ENCODE measurements around the gene SSX4.
"Not testable (repeated sequence)": the region's sequence is repeated elsewhere in the genome, so short reads cannot be mapped to it uniquely, and the experiment has no call there.

The SSX4 gene, protein sequence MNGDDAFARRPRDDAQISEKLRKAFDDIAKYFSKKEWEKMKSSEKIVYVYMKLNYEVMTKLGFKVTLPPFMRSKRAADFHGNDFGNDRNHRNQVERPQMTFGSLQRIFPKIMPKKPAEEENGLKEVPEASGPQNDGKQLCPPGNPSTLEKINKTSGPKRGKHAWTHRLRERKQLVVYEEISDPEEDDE

DNA sequence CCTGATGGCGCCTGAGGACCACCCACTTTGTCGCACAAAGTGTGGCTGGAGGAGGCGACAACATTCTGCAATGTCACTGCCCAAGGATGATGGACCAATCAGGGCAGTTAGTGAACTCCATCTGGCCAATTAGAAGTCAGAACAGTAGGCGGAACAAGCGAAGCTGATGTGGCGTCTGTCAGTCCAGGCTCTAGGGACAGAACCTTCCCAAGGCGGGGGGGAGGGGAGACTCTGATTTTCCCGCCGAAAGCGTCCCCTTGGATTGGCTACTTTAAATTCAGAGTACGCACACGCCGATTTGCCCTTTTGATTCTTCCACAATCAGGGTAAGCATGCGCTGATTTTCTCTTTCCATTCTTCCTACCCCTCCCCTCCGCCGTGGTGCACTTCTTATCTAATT is at the start of gene SSX4:
Gene SSX4, plus strand, starts transcription at position 301 of the 400 bp plus-strand sequence. CDS start 515 bp downstream, outside the sequence.
- not testable (repeated sequence) for H3K4me3 ChIP-seq (ENCODE audit: low read depth, low read length)

- not testable (repeated sequence) for H3K4me3 ChIP-seq (ENCODE audit: low read depth, low read length)
Observed at GRCh38 chrX:48346059-48346458, 37.3 kb upstream of the SSX4 start.

- not testable (repeated sequence) for H3K4me3 ChIP-seq (ENCODE audit: low read depth, low read length)
Observed at GRCh38 chrX:48356315-48357094, 26.8 kb upstream of the SSX4 start, which contains the start of gene SSX3. Gene SSX3, minus strand, starts transcription at chrX:48356703. Its CDS starts 1,454 bp downstream, at chrX:48355249.

DNA sequence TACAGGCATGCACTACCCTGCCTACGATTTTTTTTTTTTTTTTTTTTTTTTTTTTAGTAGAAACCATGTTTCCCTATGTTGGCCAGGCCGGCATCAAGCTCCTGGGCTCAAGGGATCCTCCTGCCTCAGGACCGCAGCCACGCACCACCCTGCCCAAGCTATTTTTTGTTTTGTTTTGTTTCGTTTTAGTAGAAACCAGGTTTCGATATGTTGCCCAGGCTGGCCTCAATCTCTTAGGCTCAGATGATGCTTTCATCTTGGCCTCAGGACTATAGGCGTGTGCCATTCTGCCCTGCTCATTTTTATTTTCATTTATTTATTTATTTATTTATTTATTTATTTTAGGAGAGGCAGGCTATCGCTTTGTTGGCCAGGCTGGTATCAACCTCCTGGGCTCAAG is 25.7 kb upstream of the SSX4 start:
- TF ChIP-seq, protein P1, sequence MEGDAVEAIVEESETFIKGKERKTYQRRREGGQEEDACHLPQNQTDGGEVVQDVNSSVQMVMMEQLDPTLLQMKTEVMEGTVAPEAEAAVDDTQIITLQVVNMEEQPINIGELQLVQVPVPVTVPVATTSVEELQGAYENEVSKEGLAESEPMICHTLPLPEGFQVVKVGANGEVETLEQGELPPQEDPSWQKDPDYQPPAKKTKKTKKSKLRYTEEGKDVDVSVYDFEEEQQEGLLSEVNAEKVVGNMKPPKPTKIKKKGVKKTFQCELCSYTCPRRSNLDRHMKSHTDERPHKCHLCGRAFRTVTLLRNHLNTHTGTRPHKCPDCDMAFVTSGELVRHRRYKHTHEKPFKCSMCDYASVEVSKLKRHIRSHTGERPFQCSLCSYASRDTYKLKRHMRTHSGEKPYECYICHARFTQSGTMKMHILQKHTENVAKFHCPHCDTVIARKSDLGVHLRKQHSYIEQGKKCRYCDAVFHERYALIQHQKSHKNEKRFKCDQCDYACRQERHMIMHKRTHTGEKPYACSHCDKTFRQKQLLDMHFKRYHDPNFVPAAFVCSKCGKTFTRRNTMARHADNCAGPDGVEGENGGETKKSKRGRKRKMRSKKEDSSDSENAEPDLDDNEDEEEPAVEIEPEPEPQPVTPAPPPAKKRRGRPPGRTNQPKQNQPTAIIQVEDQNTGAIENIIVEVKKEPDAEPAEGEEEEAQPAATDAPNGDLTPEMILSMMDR (IDR thresholded peaks at IDR 0.05; ENCODE audit: borderline replicate concordance, insufficient read depth, low read depth, low read length), result no peak

GRCh38 chrX:48359281-48359680 is 24.1 kb upstream of the SSX4 start:
- not testable (repeated sequence) for H3K4me3 ChIP-seq (ENCODE audit: low read depth, low read length)

More for the DNA sequence above, 25.7 kb upstream of the SSX4 start:
- no peak overlapping the region for H3K4me3 ChIP-seq (ENCODE audit: low read depth, low read length)

DNA sequence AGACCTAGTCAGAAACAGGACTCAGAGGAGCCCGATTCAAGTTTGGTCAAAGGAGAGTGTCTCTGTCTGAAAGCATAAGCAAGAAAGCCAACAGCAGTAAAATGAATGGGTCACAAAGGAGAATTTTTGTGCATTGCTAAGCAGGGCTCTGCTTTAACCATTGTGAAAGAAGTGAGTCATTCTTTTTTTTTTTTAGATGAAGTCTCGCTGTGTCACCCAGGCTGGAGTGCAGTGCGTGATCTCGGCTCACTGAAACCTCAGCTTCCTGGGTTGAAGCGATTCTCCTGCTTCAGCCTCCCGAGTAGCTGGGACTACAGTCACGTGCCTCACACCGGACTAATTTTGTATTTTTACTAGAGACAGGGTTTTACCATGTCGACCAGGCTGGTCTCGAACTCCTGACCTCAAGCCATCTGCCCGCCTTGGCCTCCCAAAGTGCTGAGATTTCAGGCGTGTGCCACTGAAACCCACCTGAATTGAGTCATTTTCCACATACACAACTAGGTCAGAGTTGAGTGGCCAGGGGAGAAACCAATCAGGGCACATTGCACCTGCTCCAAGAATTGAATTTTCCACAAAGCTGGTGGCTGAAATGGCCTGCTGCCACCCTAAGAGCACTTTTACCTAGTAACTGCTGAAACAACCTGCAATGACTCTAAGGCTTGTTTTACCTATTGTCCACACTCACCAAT is 15.5 kb upstream of the SSX4 start:
- not testable (repeated sequence) for H3K4me3 ChIP-seq (ENCODE audit: low read depth, low read length)

DNA sequence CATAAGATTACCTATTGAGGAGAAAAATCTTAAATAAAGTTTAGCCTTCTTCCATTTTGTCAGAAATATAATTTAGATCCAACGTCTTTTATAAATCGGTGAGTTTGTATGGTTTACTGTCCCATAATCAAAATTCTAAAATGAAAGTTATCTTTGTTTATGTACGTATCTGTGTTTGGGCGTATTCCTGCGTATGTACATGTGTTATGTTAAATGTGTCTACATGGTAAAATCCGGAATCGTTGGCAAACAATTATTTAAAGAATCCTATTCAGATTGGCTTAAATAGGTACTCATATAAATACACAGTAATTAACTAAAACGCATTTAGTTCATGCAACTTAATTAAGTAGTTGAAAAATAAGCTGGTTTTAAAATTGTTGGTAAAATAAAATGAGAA is 12.9 kb upstream of the SSX4 start:
- H3K4me3 ChIP-seq (ENCODE audit: low read depth, low read length), result not testable (repeated sequence)

DNA sequence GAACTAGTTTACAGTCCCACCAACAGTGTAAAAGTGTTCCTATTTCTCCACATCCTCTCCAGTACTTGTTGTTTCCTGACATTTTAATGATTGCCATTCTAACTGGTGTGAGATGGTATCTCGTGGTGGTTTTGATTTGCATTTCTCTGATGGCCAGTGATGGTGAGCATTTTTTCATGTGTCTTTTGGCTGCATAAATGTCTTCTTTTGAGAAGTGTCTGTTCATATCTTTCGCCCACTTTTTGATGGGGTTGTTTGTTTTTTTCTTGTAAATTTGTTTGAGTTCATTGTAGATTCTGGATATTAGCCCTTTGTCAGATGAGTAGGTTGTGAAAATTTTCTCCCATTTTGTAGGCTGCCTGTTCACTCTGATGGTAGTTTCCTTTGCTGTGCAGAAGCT is 13.6 kb downstream of the SSX4 start:
- H3K4me3 ChIP-seq (ENCODE audit: low read depth, low read length), result not testable (repeated sequence)

DNA sequence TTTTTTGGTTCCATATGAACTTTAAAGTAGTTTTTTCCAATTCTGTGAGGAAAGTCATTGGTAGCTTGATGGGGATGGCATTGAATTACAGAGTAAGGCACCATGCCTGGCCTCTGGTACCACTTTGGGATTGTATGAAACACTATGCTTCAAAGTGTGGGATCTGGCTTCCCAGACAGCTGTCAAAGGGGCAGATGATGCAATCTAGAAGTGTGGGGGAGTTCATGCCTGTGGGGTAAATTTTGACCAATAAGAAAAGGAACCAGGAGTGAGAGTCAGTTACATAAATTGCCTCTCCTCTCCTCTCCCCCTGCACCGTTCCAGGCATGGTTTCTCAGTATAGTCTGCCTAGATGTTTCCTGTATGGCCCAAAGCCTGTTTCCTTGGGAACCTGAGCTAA is 14.5 kb downstream of the SSX4 start:
- H3K4me3 ChIP-seq (ENCODE audit: low read depth, low read length), result not testable (repeated sequence)

DNA sequence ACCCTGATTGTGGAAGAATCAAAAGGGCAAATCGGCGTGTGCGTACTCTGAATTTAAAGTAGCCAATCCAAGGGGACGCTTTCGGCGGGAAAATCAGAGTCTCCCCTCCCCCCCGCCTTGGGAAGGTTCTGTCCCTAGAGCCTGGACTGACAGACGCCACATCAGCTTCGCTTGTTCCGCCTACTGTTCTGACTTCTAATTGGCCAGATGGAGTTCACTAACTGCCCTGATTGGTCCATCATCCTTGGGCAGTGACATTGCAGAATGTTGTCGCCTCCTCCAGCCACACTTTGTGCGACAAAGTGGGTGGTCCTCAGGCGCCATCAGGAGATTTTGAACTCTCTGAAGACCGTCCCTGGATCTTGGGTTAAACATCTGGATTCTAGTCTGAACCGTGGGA is 28.5 kb downstream of the SSX4 start, which contains the start of gene SSX4B:
Gene SSX4B, minus strand, starts transcription at position 101 of the 400 bp plus-strand sequence. CDS start 588 bp downstream, outside the sequence.
- H3K4me3 ChIP-seq (ENCODE audit: low read depth, low read length), result not testable (repeated sequence)

DNA sequence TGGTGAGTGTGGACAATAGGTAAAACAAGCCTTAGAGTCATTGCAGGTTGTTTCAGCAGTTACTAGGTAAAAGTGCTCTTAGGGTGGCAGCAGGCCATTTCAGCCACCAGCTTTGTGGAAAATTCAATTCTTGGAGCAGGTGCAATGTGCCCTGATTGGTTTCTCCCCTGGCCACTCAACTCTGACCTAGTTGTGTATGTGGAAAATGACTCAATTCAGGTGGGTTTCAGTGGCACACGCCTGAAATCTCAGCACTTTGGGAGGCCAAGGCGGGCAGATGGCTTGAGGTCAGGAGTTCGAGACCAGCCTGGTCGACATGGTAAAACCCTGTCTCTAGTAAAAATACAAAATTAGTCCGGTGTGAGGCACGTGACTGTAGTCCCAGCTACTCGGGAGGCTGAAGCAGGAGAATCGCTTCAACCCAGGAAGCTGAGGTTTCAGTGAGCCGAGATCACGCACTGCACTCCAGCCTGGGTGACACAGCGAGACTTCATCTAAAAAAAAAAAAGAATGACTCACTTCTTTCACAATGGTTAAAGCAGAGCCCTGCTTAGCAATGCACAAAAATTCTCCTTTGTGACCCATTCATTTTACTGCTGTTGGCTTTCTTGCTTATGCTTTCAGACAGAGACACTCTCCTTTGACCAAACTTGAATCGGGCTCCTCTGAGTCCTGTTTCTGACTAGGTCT is 43.8 kb downstream of the SSX4 start:
- not testable (repeated sequence) for H3K4me3 ChIP-seq (ENCODE audit: low read depth, low read length)

- H3K4me3 ChIP-seq (ENCODE audit: low read depth, low read length), result not testable (repeated sequence)
Observed at GRCh38 chrX:48429606-48430005, 46.3 kb downstream of the SSX4 start.

DNA sequence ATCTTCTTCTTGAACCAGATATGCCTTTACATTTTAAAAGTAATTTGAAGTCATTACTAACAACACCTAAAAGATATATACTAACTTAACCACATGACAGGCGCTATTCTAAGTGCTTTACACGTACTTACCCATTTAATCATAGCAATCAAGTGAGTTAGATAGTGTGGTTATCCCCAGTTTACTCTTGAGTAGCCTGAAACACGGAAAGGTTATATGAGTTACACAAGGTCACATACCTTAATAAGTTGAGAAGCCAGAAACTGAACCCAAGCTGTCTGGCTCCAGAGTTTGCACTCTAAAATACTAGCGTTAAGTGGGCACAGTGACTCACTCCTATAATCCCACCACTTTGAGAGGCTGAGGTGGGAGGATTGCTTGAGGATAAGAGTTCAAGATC is 46.8 kb downstream of the SSX4 start:
- not testable (repeated sequence) for H3K4me3 ChIP-seq (ENCODE audit: low read depth, low read length)

GRCh38 chrX:48433713-48434112 is 50.4 kb downstream of the SSX4 start:
- H3K4me3 ChIP-seq (ENCODE audit: low read depth, low read length), result not testable (repeated sequence)

Measured in GM12875 (cell line).